HepG2 (cell line): ENCODE measurements around the gene HERC5. TPM values are rescaled to one million over a fixed set of nuclear protein-coding genes. Genes with fewer than 3 reads are reported as not detected.

Source experiments
- ARID3A ChIP-seq: IDR thresholded peaks from 2 replicates; pipeline ENCODE4 v1.6.1; 2012; ENCODE audit warnings: low read depth, low read length, improper control_type of control experiment
- CBX5 ChIP-seq: sonication (generic); formaldehyde crosslinking; IDR thresholded peaks from 2 replicates; pipeline ENCODE4 v1.4.0; 2020; ENCODE audit warnings: missing genetic modification reagents, borderline replicate concordance
- CENPT ChIP-seq: sonication (generic); formaldehyde crosslinking; IDR thresholded peaks from 2 replicates; pipeline ENCODE4 v1.8.0; 2022; ENCODE audit warnings: low read depth, mild to moderate bottlenecking, moderate library complexity, missing genetic modification reagents
- FIP1L1 ChIP-seq: fragments of 200-400 bp; formaldehyde crosslinking; IDR thresholded peaks from 2 replicates; pipeline ENCODE4 v1.6.1; 2018; ENCODE audit warnings: low read depth, mild to moderate bottlenecking, low read length, moderate library complexity, borderline replicate concordance; ENCODE audit not compliant: insufficient read depth
- HDAC6 ChIP-seq: fragments of 200-600 bp; sonication (generic); IDR thresholded peaks from 2 replicates; pipeline ENCODE4 v1.7.0; 2017; ENCODE audit warnings: mild to moderate bottlenecking, antibody characterized with exemption, low read length, low read depth
- KIAA2018 ChIP-seq: sonication (generic); formaldehyde crosslinking; IDR thresholded peaks from 2 replicates; pipeline ENCODE4 v1.5.0; 2020; ENCODE audit warnings: mild to moderate bottlenecking, missing genetic modification reagents, borderline replicate concordance
- MXD1 ChIP-seq: sonication (generic); formaldehyde crosslinking; IDR thresholded peaks from 2 replicates; pipeline ENCODE4 v1.4.0; 2020; ENCODE audit warnings: mild to moderate bottlenecking, missing genetic modification reagents
- NKX3-1 ChIP-seq: sonication (generic); formaldehyde crosslinking; IDR thresholded peaks from 2 replicates; pipeline ENCODE4 v1.5.0; 2020; ENCODE audit warnings: missing genetic modification reagents
- PAWR ChIP-seq: sonication (generic); formaldehyde crosslinking; IDR thresholded peaks from 2 replicates; pipeline ENCODE4 v1.4.0; 2020; ENCODE audit warnings: missing genetic modification reagents, mild to moderate bottlenecking, borderline replicate concordance
- RFX5 ChIP-seq: IDR thresholded peaks from 2 replicates; pipeline ENCODE4 v1.6.1; 2011; ENCODE audit warnings: low read depth, low read length, improper control_type of control experiment
- TBX3 ChIP-seq: fragments of 450-650 bp; IDR thresholded peaks from 2 replicates; pipeline ENCODE4 v1.6.1; 2017; ENCODE audit warnings: antibody characterized with exemption, mild to moderate bottlenecking, inconsistent platforms, borderline replicate concordance
- TCF7 ChIP-seq: sonication (generic); IDR thresholded peaks from 2 replicates; pipeline ENCODE4 v1.6.1; 2016; ENCODE audit warnings: antibody characterized with exemption, low read depth
- ZNF331 ChIP-seq: sonication (generic); formaldehyde crosslinking; IDR thresholded peaks from 2 replicates; pipeline ENCODE4 v1.4.0; 2020; ENCODE audit warnings: missing genetic modification reagents
- ZNF484 ChIP-seq: sonication (generic); formaldehyde crosslinking; IDR thresholded peaks from 2 replicates; pipeline ENCODE4 v1.5.1; 2020; ENCODE audit warnings: mild to moderate bottlenecking, low read depth, missing genetic modification reagents, borderline replicate concordance
- ZNF570 ChIP-seq: sonication (generic); formaldehyde crosslinking; IDR thresholded peaks from 2 replicates; pipeline ENCODE4 v1.4.0; 2020; ENCODE audit warnings: mild to moderate bottlenecking, missing genetic modification reagents, borderline replicate concordance
- polyA plus RNA-seq, 8 experiments: library from polyadenylated mRNA; depleted of rRNA in 3 of 8; stranded (reverse) in 7 of 8; unstranded in 1 of 8; fragments of >200 nt; fragmentation: Illumina TruSeq in 4 of 8; extraction: Trizol in 4 of 8; gene quantifications; 2 replicates each; pipeline versions ENCODE4 v1.2.1 to v1.2.3, GENCODE V29; 2011 to 2016; ENCODE audit warnings: low read depth in 4 of 8, missing spikeins in 1 of 8, mixed read lengths in 1 of 8; ENCODE audit not compliant: insufficient read depth in 1 of 8
- total RNA-seq, 5 experiments: library from RNA; depleted of rRNA; stranded (reverse); fragments of >200 nt; fragmentation: Illumina TruSeq; extraction: Trizol; gene quantifications; 2 replicates each; pipeline ENCODE4 v1.2.3, GENCODE V29; 2016; ENCODE audit warnings: low read depth in 1 of 5
- TF ChIP-seq, protein P1 (sequence below): sonication (generic); formaldehyde crosslinking; IDR thresholded peaks from 2 replicates; pipeline ENCODE4 v1.5.0; 2020; ENCODE audit warnings: missing genetic modification reagents

HERC5 gene
- total and polyA plus RNA-seq, 2 of the 13 experiments (the other 11 are each of a cell fraction or from before 2014, with no cell fraction given): 0.13 to 0.33 TPM

DNA sequence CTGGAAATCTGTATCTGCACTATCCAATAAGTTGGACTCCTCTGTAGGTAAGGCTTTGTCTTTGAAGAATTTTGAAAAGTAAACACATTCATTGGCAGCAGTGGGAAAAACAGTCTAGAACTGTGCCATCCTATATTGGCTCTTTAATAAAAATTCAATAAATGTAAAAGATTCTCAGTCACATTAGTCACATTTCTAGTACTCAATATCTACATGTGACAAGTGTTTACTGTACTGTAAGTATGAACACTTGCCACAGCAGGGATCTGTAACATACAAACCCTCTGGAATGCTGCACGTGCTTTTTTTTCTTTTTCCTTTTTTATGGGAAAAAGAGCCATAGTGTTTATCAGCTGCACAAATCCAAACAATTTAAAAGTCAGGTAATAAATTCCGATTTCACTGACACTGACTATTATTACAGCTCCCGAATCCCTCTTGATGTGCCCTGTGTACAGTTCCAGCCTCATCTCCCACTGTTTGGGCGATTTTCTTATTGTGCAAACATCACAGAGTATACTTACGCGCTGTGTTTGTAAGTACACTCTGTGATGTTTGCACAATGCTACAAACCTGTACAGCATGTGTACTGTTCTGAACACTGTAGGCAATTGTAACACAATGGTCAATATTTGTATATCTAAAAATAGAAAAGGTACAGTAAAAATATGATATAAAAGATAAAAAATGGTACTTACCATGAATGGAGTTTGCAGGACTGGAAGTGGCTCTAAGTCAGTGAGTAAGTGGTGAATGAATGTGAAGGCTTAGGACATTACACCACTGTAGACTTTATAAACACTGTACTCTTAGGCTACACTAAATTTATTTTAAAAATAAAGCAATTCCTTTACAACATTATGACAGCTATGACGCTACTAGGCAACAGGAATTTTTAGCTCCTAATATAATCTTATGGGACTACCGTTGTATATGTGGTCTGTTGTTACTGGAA, 57.9 kb downstream of the HERC5 start (continued):
- TF ChIP-seq KIAA2018 (CRISPR knock-in tag) (no peak), ZNF570 (no peak), FIP1L1 (no peak), CBX5 (CRISPR knock-in tag) (no peak), NKX3-1 (CRISPR knock-in tag) (no peak), ARID3A (peak; percentile 85), TBX3 (peak; percentile 98), CENPT (CRISPR knock-in tag) (no peak), RFX5 (no peak), ZNF484 (no peak), MXD1 (no peak), ZNF331 (CRISPR knock-in tag) (no peak; the same call in 1 of the 2 replicates), HDAC6 (no peak), TCF7 (peak; percentile 69; the same call in 1 of the 2 replicates), PAWR (CRISPR knock-in tag) (no peak)
- TF ChIP-seq, protein P1, sequence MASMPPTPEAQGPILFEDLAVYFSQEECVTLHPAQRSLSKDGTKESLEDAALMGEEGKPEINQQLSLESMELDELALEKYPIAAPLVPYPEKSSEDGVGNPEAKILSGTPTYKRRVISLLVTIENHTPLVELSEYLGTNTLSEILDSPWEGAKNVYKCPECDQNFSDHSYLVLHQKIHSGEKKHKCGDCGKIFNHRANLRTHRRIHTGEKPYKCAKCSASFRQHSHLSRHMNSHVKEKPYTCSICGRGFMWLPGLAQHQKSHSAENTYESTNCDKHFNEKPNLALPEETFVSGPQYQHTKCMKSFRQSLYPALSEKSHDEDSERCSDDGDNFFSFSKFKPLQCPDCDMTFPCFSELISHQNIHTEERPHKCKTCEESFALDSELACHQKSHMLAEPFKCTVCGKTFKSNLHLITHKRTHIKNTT (CRISPR knock-in tag): no peak
